Lower lobe of right lung (tissue), 2 donors: ENCODE measurements around the gene KCNJ2. TPM values are rescaled to one million over a fixed set of nuclear protein-coding genes. Genes with fewer than 3 reads are reported as not detected.

ENCODE experiments used
- ATAC-seq, 2 donors: fragments of 200-7000 bp; cut with Tn5 transposase; one replicate each; pipeline ENCODE4 v1.9.1; 2020 to 2022; ENCODE audit warnings: mild to moderate bottlenecking in 2 of 2, moderate library complexity in 2 of 2
- DNase-seq: peaks from one replicate; pipeline ENCODE4 v3.0.0-alpha.2; 2020
- H3K27ac ChIP-seq: fragments of 200-600 bp; one replicate; pipeline ENCODE4 v1.8.0; 2022
- H3K27me3 ChIP-seq: fragments of 200-600 bp; one replicate; pipeline ENCODE4 v1.8.0; 2022; ENCODE audit warnings: low read depth
- H3K36me3 ChIP-seq: fragments of 200-600 bp; one replicate; pipeline ENCODE4 v1.8.0; 2022; ENCODE audit warnings: mild to moderate bottlenecking
- H3K4me1 ChIP-seq: fragments of 200-600 bp; one replicate; pipeline ENCODE4 v1.8.0; 2022
- H3K4me3 ChIP-seq: fragments of 200-600 bp; one replicate; pipeline ENCODE4 v1.8.0; 2022; ENCODE audit warnings: mild to moderate bottlenecking
- H3K9me3 ChIP-seq: fragments of 200-600 bp; one replicate; pipeline ENCODE4 v1.8.0; 2022
- intact Hi-C: fragments of 100-400 bp; cut with DNase I; formaldehyde crosslinking; loops from one replicate; pipeline ENCODE4 v1.11.0; 2022
- total RNA-seq: library from RNA; stranded (reverse); fragmentation: NEBNext Ultra II Directional; extraction: Animal tissue kit (Norgen Biotek cat#: 25700); gene quantifications from one replicate; pipeline ENCODE4 v1.2.1, GENCODE V29; 2021
- TF ChIP-seq, protein P1 (sequence below): fragments of 200-600 bp; IDR thresholded peaks from one replicate; pipeline ENCODE4 v1.8.0; 2022; ENCODE audit warnings: antibody characterized with exemption, mild to moderate bottlenecking
- donor health status: DM: no; HTN: yes; CAD: no; lungs with severe emphysema.

Gene KCNJ2
- total RNA-seq, 1 donor from 2014 or later: 15.6 TPM

GRCh38 chr17:70123193-70123592 is 46.1 kb upstream of the KCNJ2 start:
- ATAC-seq (peak in 1 of 2 donors; percentile 23), DNase-seq (no peak)
- Histone ChIP-seq H3K27ac (no peak overlapping the region), H3K36me3 (no peaks in the 10 kb centered on the region), H3K4me1 (peaks cover 8% of the 10 kb centered on the region), H3K27me3 (no peaks in the 10 kb centered on the region), H3K9me3 (no peaks in the 10 kb centered on the region), H3K4me3 (no peak overlapping the region)
- intact Hi-C loops: no loop called here
- TF ChIP-seq, protein P1, sequence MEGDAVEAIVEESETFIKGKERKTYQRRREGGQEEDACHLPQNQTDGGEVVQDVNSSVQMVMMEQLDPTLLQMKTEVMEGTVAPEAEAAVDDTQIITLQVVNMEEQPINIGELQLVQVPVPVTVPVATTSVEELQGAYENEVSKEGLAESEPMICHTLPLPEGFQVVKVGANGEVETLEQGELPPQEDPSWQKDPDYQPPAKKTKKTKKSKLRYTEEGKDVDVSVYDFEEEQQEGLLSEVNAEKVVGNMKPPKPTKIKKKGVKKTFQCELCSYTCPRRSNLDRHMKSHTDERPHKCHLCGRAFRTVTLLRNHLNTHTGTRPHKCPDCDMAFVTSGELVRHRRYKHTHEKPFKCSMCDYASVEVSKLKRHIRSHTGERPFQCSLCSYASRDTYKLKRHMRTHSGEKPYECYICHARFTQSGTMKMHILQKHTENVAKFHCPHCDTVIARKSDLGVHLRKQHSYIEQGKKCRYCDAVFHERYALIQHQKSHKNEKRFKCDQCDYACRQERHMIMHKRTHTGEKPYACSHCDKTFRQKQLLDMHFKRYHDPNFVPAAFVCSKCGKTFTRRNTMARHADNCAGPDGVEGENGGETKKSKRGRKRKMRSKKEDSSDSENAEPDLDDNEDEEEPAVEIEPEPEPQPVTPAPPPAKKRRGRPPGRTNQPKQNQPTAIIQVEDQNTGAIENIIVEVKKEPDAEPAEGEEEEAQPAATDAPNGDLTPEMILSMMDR: no peak

DNA sequence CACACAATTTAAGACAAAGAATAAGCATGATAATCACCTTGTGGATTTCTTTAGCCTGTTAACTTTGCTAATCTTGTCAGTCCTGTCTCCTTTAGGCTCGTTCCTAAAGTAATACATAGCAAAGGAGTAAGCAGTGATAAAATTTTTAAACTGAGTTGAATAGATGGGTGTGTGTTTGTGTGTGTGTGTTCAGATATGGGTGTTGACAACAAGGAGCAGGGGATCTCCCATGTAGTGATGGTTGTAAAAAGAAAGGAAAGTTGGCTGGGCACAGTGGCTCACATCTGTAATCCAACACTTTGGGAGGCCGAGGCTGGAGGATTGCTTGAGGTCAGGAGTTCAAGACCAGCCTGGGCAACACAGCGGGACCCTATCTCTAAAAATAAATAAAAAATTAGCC is 44.6 kb upstream of the KCNJ2 start:
- H3K36me3 ChIP-seq: no peaks in the 10 kb centered on the region
- no peak overlapping the region for H3K4me3 ChIP-seq
- no peaks in the 10 kb centered on the region for H3K9me3 ChIP-seq
- TF ChIP-seq, protein P1: no peak
- DNase-seq (no peak), ATAC-seq (no peak)
- peaks cover 8% of the 10 kb centered on the region for H3K4me1 ChIP-seq
- no peak overlapping the region for H3K27ac ChIP-seq
- intact Hi-C loops: no loop called here
- no peaks in the 10 kb centered on the region for H3K27me3 ChIP-seq

GRCh38 chr17:70127221-70127873 is 42.0 kb upstream of the KCNJ2 start:
- Histone ChIP-seq H3K27me3 (no peaks in the 10 kb centered on the region), H3K4me3 (no peak overlapping the region), H3K36me3 (no peaks in the 10 kb centered on the region), H3K4me1 (peaks cover 8% of the 10 kb centered on the region), H3K9me3 (no peaks in the 10 kb centered on the region), H3K27ac (no peak overlapping the region)
- TF ChIP-seq, protein P1: no peak
- ATAC-seq: no peak
- DNase-seq: no peak
- intact Hi-C loops: no loop called here

- TF ChIP-seq, protein P1: no peak
- H3K4me3 ChIP-seq: no peak overlapping the region
- no peaks in the 10 kb centered on the region for H3K36me3 ChIP-seq
- H3K9me3 ChIP-seq: no peaks in the 10 kb centered on the region
- H3K4me1 ChIP-seq: peaks cover 4% of the 10 kb centered on the region
- DNase-seq (no peak), ATAC-seq (no peak)
- H3K27ac ChIP-seq: no peak overlapping the region
- intact Hi-C loops: no loop called here
- H3K27me3 ChIP-seq: no peaks in the 10 kb centered on the region
These were observed 40.5 kb upstream of the KCNJ2 start for GRCh38 chr17:70128727-70129238.

GRCh38 chr17:70130289-70130688 is 39.0 kb upstream of the KCNJ2 start:
- no peaks in the 10 kb centered on the region for H3K27me3 ChIP-seq
- TF ChIP-seq, protein P1: no peak
- no peaks in the 10 kb centered on the region for H3K36me3 ChIP-seq
- no peak overlapping the region for H3K27ac ChIP-seq
- H3K9me3 ChIP-seq: no peaks in the 10 kb centered on the region
- H3K4me1 ChIP-seq: no peaks in the 10 kb centered on the region
- no peak for DNase-seq
- intact Hi-C loops: no loop called here
- no peak for ATAC-seq
- H3K4me3 ChIP-seq: no peak overlapping the region
